Suppressor macrophage treated with lipopolysaccharide for 4 hours (primary cell): ENCODE measurements around the gene PEX11B.
"Not testable (repeated sequence)": the region's sequence is repeated elsewhere in the genome, so short reads cannot be mapped to it uniquely, and the experiment has no call there.

Experiments used
- DNase-seq: peaks from one replicate; pipeline ENCODE4 v3.0.0-alpha.2; 2020

Gene PEX11B

GRCh38 chr1:145951526-145951925 lies 33.0 kb upstream of the PEX11B start:
- DNase-seq, result no peak

GRCh38 chr1:145949219-145949618 lies 30.7 kb upstream of the PEX11B start:
- no peak for DNase-seq

- no peak for DNase-seq
Observed at GRCh38 chr1:145947551-145947950, 29.0 kb upstream of the PEX11B start.

- DNase-seq, result no peak
Observed at GRCh38 chr1:145946477-145946986, 28.0 kb upstream of the PEX11B start.

- no peak for DNase-seq
Observed at GRCh38 chr1:145944532-145944931, 26.0 kb upstream of the PEX11B start.

- DNase-seq, result no peak
Observed at GRCh38 chr1:145942871-145943270, 24.4 kb upstream of the PEX11B start.

GRCh38 chr1:145942405-145942804 lies 23.9 kb upstream of the PEX11B start:
- no peak for DNase-seq

GRCh38 chr1:145937436-145937835 lies 18.9 kb upstream of the PEX11B start:
- DNase-seq, result no peak

- no peak for DNase-seq
Observed at GRCh38 chr1:145936247-145936646, 17.7 kb upstream of the PEX11B start.

GRCh38 chr1:145935708-145936107 lies 17.2 kb upstream of the PEX11B start:
- no peak for DNase-seq

GRCh38 chr1:145932522-145933009 lies 14.0 kb upstream of the PEX11B start:
- not testable (repeated sequence) for DNase-seq

- DNase-seq, result no peak
Observed at GRCh38 chr1:145927916-145928643, 9.6 kb upstream of the PEX11B start.

- DNase-seq, result peak; percentile 98
Observed at GRCh38 chr1:145927063-145927886, 8.8 kb upstream of the PEX11B start, which contains the start of gene RBM8A. Gene RBM8A (minus strand): TSS chr1:145927484. CDS start chr1:145927426, 58 bp downstream.

GRCh38 chr1:145926686-145927062 lies 8.2 kb upstream of the PEX11B start:
- peak; percentile 18 for DNase-seq

- no peak for DNase-seq
Observed at GRCh38 chr1:145922266-145922665, 3.7 kb upstream of the PEX11B start.

GRCh38 chr1:145920297-145920696 lies 1.8 kb upstream of the PEX11B start:
- not testable (repeated sequence) for DNase-seq

GRCh38 chr1:145918992-145919939 lies 749 bp upstream of the PEX11B start:
- DNase-seq, result peak; percentile 47

GRCh38 chr1:145917595-145917994 lies 922 bp downstream of the PEX11B start:
- DNase-seq, result no peak

GRCh38 chr1:145916745-145917144 lies 1.8 kb downstream of the PEX11B start:
- peak; percentile 58 for DNase-seq

GRCh38 chr1:145912128-145912641 lies 6.3 kb downstream of the PEX11B start:
- no peak for DNase-seq

GRCh38 chr1:145908653-145909052 lies 9.9 kb downstream of the PEX11B start:
- no peak for DNase-seq
